NCI-H1048 (cell line): Measurements from ENCODE around the gene PROZ.

ENCODE experiments used
- DNase-seq: peaks from one replicate; lab custom pipeline; 2025; lab: John Stamatoyannopoulos, UW

The PROZ gene

DNA sequence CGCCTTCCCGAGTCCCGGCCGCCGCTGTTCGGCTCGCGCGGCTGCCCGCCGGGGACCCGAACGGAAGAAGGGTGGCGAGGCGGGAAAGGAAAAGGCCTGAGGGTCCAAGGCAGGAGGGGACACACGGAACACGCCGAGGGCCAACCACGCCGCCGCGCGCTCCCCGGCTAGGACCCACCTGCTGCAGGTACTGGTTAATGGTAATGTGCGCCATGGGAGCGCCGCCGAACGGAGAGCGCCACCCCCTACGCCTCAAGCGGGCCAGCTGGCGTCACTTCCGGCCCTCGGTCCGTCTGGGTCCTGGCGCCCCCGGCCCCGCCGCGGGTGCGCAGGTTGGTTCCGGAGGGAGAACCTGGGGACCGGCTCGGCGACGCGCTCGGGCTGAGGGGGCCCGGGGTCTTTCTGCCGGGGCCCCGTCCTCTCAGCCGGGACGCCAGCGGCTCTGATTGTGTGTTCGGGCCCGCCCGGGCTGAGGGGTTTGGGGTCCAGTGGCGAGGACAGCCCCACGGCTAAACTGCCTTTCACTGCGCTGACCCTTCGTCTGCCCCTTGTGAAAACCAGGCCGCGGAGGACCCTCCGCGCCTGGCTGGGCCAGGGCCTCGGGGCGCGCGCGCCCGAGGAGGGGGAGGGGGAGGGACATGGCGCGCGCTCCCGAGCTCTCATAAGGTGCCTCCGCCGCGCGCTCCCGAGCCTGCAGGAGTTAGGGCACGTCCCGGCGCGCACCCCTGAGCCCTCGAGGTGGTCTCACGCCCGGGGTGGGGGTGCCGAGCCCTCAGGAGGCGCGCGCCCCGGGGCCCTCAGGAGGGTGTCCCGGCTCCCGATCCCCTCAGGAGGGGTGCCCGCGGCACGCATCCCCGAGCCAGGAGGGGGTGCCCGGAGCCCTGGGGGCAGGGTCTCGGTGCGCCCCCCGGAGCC is 50.2 kb downstream of the PROZ start, which contains the start of gene PCID2:
Gene PCID2 (minus strand): TSS at position 249 of the 915 bp plus-strand sequence. CDS start 35 bp downstream, at position 214.
- peak; percentile 50 for DNase-seq

DNA sequence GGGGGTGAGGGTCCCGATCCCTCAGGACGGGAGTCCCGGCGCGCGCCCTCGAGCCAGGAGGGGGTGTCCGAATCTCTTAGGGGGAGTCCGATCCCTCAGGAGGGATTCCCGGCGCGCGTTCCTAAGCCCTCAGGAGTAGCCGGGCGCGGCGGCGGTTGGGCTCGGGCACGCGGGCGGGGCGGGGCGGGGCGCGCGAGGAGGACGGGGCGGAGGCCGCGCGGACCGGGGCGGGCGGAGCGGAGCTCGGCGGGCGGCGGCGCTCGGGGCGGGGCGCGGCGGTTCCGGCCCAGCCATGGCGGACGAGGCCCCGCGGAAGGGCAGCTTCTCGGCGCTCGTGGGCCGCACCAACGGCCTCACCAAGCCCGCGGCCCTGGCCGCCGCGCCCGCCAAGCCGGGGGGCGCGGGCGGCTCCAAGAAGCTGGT is 50.9 kb downstream of the PROZ start, which contains the start of gene CUL4A:
Gene CUL4A (plus strand): TSS at position 278 of the 423 bp plus-strand sequence. CDS start 15 bp downstream, at position 293.
- peak; percentile 20 for DNase-seq

DNA sequence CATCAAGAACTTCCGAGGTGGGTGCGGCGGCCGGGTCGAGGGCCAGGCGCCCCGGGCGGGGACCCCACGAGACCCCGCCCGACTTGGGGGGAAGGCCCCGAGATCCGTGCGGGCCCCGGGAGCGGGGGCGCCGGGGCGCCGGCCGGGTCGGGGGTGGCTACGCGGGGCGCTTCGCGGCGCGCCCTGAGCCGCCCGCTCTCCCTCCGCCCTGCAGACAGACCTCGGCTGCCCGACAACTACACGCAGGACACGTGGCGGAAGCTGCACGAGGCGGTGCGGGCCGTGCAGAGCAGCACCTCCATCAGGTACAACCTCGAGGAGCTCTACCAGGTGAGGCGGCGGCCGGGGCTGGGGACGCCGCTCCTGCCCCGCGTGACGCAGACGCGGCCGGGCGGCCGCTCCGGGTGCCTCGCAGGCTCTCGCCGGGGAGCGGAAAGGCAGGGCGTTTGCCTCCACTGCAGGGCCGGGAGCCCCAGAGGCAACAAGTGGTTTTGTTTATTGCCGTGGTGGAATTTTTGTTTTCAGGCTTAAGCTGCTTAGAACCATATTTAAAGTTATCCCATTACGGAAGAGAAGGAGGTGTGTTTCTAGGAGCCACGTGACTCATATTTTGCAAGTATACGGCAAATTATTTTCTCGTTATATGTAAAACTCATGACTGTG is 51.4 kb downstream of the PROZ start:
- DNase-seq: peak; percentile 26

DNA sequence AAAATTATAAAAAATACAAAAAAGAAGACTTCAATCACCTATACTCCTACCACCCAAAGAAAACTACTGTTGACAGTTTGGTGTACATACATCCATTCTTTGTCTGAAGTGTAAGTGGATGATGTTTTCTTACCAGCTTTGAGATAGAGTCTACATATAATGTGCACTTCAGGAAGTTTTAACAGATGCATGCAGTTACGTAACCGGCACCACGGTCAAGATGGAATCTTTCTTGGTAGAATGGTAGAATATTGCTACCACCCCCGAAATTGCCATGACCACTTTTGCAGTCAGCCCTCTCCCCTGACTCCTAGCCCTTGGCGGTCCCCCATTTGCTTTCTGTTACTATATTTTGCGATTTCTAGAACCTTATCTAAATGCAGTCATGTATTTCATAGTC is 52.4 kb downstream of the PROZ start:
- no peak for DNase-seq

DNA sequence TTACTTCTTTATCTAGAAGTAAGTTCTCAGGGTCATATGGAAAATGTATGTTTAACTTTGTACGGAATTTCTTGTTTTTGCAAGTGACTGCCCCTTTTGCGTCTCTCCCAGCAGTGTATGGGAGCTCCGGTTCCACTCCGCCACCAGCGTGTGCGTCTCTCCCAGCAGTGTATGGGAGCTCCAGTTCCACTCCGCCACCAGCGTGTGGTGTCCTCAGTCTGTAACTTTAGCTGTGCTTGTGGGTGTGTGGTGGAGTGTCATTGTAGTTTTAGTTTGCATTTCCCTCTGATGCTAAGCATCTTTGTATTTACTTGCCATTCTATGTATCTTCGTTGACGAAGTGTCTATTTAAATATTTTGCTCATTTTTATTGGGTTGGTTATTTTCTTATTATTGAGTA is 53.3 kb downstream of the PROZ start:
- DNase-seq: no peak

DNA sequence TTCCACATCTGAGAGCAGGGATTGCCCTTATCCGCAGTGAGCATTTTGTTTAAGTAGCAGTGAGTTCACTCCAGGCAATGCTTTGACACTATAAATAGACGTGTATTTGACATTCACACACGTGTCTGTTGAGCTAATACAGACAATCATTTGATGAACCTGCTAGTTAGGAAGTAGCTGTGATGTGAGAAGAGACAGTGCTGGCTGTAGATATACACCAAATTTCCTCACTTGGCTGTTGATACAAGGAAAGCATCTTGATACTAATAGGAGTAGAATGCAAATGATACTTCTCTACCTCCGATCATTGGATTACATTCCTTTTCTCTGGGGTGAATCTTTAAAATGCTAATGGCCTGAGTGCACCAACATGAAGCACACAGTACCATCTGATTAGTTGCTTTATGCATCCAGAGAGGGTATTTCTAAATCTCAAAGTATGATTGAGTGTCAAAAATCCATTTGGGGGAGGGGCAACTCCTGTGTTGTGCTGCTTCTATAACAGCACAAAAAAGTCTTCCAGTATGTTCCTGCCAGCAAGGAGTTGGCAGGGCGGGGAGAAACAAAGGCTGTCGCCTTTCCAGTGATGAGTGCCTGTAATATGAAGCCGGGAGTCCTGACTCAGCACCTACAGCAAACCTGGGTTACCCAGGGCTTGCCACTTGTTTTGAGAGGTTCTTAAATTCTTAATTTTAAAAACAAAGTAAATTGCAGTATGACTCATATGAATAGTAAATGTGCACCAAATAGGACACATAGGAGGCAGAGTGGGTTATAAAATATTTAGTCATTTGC is 58.0 kb downstream of the PROZ start:
- DNase-seq: no peak

DNA sequence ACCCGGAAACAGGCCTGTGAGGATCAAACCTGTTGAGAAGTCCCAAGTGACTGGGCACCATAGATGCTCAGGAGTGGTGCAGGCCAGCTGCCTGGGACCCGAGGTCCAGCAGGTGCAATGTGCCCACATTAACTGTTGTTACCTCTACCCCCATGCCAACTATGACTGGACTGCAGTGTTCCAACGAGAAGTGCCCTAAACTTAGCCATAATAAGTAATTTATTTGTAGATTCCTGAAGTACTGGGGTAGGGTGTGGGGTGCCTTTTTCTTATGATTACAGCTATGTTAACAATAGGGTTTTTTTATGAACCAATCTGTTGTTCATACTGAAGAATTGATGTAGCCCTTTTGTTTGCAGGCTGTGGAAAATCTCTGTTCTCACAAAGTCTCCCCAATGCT is 60.1 kb downstream of the PROZ start:
- DNase-seq: no peak

DNA sequence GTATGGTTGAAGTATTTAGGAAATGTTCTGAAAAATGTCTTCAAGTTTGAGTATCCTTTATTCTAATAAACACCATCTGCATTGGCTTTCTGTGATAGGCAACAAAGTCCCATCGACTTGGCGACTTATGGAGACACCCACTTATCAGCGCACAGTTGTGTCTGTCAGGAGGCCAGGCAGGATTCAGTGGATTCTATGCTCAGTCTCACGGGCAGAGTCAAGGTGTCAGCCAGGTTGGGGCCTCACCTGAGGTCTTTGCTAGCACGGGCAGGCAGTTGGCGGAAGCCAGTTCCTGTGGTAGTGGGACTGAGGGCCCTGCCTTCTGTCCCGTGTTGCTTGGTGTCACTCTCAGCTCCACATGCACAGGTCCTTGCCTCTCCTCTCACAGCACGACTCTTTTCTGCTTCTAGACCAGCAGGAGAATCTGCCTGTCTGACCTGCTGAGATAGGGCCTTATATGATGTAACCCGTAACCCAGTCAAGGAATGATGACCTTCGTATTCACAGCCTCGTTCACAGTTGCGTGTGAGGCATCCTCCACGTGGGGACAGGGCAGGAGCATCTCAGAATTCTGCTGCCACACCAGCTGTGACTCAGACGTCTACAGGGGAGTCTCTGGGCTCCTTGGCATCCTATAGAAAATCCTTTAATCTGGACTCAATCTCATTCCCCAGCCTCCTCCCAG is 61.0 kb downstream of the PROZ start:
- no peak for DNase-seq

DNA sequence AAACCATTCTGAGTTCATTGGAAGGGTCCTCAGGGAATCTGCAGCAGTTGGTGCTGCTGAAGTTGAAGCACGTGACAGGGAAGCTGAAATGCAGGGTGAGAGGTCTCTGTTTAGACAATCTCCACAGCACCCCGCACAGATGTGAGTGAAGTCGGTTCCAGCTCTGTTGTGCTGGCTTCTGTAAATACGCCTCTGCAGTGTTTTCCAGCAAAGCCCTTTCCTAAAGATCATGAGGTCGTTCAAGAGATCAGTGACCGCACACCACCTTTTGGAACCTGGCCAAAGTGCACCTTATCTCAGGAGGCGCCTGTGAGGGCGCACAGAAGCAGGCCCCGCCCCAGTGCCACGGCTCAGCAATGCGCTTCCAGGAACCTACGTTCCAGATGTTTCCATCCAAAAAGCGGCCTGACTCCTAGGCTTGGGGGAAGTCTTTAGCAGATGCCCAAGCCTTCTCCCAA is 61.7 kb downstream of the PROZ start:
- no peak for DNase-seq

DNA sequence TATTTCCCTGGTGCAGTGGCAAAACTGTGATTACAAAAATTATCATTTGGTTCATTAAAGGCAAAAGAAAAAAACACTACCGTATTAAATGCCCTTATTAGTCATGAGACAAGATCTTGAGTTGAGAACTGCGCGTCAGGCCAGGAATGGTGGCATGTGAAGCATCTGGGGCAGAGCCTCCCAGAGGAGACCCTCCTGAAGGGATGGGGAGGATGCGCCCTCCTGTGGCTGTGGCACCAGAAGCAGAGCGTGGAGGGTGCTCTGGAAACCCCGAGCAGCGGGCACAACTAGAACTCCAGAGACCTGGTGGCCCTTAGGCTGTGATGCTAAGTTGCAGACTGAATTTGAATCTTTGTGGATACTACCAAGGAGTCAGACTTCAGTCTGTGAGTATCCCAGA is 62.4 kb downstream of the PROZ start:
- no peak for DNase-seq
